Left ventricle myocardium inferior (tissue), 1 donor: Measurements from ENCODE around the gene TCERG1L. TPM values are rescaled to one million over a fixed set of nuclear protein-coding genes. Genes with fewer than 3 reads are reported as not detected.

ENCODE experiments used
- DNase-seq: peaks from one replicate; pipeline ENCODE4 v3.0.0-alpha.2; 2020
- H3K27ac ChIP-seq: fragments of 200-600 bp; replicated peaks from 2 replicates; pipeline ENCODE4 v1.8.0; 2021
- H3K27me3 ChIP-seq: fragments of 200-600 bp; 2 replicates; pipeline ENCODE4 v1.8.0; 2021; ENCODE audit warnings: low read depth
- H3K36me3 ChIP-seq: fragments of 200-600 bp; 2 replicates; pipeline ENCODE4 v1.8.0; 2021
- H3K4me1 ChIP-seq: fragments of 200-600 bp; 2 replicates; pipeline ENCODE4 v1.8.0; 2021
- H3K4me3 ChIP-seq: fragments of 200-600 bp; 2 replicates; pipeline ENCODE4 v1.8.0; 2021; ENCODE audit warnings: mild to moderate bottlenecking, moderate library complexity
- H3K9me3 ChIP-seq: fragments of 200-600 bp; replicated peaks from 2 replicates; pipeline ENCODE4 v1.8.0; 2021
- CTCF ChIP-seq: fragments of 200-600 bp; IDR thresholded peaks from 2 replicates; pipeline ENCODE4 v1.8.0; 2021; ENCODE audit warnings: antibody characterized with exemption, mild to moderate bottlenecking, borderline replicate concordance
- intact Hi-C: fragments of 100-400 bp; cut with micrococcal nuclease; formaldehyde crosslinking; loops from one replicate; pipeline ENCODE4 v1.11.0; 2022
- total RNA-seq: library from RNA; stranded (reverse); fragmentation: NEBNext Ultra II Directional; extraction: Animal tissue kit (Norgen Biotek cat#: 25700); gene quantifications from one replicate; pipeline ENCODE4 v1.2.1, GENCODE V29; 2021
- donor health status: DM: no; HTN: yes; CAD: no; lungs with severe emphysema.

Gene TCERG1L
- total RNA-seq, 1 donor from 2014 or later = not detected

GRCh38 chr10:131243076-131243475 is 68.4 kb downstream of the TCERG1L start:
- Histone ChIP-seq H3K27me3 (peaks cover 97% of the 10 kb centered on the region), H3K9me3 (no peaks in the 10 kb centered on the region), H3K4me3 (no peak overlapping the region), H3K4me1 (no peaks in the 10 kb centered on the region), H3K36me3 (no peaks in the 10 kb centered on the region), H3K27ac (no peak overlapping the region)
- TF ChIP-seq CTCF = no peak
- DNase-seq = no peak
- intact Hi-C loops = no loop called here

GRCh38 chr10:131242007-131242406 is 69.5 kb downstream of the TCERG1L start:
- peaks cover 97% of the 10 kb centered on the region for H3K27me3 ChIP-seq
- no peak for DNase-seq
- intact Hi-C loops = no loop called here
- H3K36me3 ChIP-seq = no peaks in the 10 kb centered on the region
- H3K9me3 ChIP-seq = no peaks in the 10 kb centered on the region
- H3K27ac ChIP-seq = no peak overlapping the region
- no peak overlapping the region for H3K4me3 ChIP-seq
- H3K4me1 ChIP-seq = no peaks in the 10 kb centered on the region
- peak; percentile 38 for TF ChIP-seq CTCF

DNA sequence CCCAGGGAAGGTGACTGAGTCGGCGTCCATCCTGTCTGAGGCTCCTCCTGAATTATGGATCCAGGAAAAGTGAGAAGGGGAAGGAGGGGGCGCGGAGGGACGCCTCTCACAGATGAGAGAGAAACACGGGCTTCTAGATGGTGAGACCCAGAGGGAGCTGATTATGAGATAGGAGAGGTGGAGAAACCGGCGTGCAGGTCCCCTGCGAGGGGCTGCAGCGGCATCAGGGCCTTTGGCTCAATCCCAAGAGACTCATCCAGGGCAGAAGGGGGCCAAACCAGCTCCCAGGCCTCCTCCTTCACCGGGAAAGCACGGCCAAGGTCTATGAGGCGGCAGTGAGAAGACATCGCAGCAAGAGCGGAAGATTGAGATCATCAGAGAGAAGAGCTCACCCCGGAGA is 70.8 kb downstream of the TCERG1L start:
- no peak for DNase-seq
- H3K4me3 ChIP-seq = no peak overlapping the region
- H3K27me3 ChIP-seq = peaks cover 97% of the 10 kb centered on the region
- no peaks in the 10 kb centered on the region for H3K9me3 ChIP-seq
- intact Hi-C loops = no loop called here
- no peaks in the 10 kb centered on the region for H3K4me1 ChIP-seq
- H3K36me3 ChIP-seq = no peaks in the 10 kb centered on the region
- TF ChIP-seq CTCF = no peak
- no peak overlapping the region for H3K27ac ChIP-seq

DNA sequence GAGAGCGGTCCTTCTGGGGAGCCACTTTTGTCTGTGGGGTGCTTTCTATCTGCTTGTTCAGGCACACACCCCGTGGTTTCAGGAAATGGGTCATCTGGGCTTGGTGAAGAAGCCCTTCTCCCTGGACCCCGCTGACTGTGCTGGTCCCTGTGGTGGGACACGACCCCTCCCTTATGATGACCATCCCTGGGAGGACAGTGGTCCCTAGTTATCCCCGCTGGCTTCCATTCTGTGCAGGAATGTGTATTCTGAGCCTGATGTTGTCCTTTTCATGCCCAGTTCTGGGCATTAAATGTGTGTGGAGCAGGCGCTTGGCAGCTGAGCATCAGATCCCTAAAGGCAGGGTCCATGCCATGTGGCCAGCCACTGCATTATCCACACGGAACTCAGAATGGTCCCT is 71.6 kb downstream of the TCERG1L start:
- Histone ChIP-seq H3K4me3 (no peak overlapping the region), H3K36me3 (no peaks in the 10 kb centered on the region), H3K27me3 (peaks cover 95% of the 10 kb centered on the region), H3K9me3 (peaks cover 1% of the 10 kb centered on the region), H3K27ac (no peak overlapping the region), H3K4me1 (no peaks in the 10 kb centered on the region)
- no peak for DNase-seq
- intact Hi-C loops = no loop called here
- no peak for TF ChIP-seq CTCF

DNA sequence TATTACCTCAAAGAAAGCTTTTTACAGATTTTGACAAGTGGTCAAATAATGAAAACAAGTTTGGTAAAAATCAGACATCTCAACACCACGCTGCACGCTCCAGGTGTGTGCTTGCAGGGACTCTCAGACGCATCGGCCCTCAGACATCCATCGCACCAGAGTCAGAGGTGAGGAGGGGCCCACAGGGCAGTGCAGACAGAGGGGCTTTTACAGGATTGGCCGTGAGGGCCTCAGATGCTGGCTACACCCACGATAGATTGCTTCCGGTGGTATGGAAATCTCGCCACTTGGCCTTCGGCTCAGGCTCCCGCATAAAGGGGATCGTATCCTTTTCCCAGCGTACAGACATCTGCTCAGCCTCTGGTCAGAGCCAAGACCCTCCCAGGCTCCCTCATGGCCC is 72.1 kb downstream of the TCERG1L start:
- H3K27me3 ChIP-seq = peaks cover 94% of the 10 kb centered on the region

More for the DNA sequence above, 72.1 kb downstream of the TCERG1L start:
- intact Hi-C loops = no loop called here
- no peak for DNase-seq
- no peak overlapping the region for H3K27ac ChIP-seq
- no peaks in the 10 kb centered on the region for H3K36me3 ChIP-seq
- no peak for TF ChIP-seq CTCF
- H3K4me3 ChIP-seq = no peak overlapping the region
- peaks cover 6% of the 10 kb centered on the region for H3K9me3 ChIP-seq
- no peaks in the 10 kb centered on the region for H3K4me1 ChIP-seq
